ENCODE data around the gene ENTPD6.

Gene ENTPD6

DNA sequence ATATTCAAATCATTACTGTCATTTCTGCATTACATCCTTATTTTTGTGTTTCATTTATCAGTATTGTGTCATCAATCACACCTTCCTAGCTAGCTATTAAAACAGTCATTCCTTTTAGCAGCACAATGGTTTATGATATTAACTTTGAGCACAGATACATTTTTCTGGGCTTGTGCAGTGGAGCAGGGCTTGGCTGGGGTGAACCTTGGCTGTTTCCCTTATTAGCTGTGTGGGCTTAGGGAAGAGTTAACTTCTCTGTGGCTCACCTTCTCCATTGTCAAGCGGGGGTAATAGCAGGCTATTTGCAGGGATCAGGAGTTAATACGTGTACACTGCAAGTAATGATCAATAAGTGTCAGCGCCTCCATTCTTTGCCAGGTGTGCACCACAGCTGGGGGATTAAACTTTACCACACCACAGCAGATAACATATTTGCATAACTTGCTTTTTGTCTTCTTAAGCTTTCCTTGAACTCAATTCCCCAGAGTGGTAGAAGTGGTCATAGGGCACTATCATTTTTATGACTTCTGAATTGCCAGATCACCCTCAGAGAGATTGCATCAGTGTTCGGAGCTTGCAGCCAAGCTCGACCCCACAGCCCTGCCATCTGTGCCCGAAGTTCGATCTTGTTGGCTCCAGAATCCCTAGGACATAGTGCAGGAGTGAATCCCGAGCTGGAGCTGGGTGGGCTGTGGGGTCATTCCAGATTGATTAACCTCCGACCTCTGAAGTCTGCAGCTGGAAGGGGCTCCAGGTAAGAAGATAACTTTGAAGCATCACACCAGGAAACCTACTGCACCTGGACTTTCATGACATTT, 50.9 kb downstream of the ENTPD6 start:
- no peak overlapping the region for H3K27ac Mint-ChIP-seq

DNA sequence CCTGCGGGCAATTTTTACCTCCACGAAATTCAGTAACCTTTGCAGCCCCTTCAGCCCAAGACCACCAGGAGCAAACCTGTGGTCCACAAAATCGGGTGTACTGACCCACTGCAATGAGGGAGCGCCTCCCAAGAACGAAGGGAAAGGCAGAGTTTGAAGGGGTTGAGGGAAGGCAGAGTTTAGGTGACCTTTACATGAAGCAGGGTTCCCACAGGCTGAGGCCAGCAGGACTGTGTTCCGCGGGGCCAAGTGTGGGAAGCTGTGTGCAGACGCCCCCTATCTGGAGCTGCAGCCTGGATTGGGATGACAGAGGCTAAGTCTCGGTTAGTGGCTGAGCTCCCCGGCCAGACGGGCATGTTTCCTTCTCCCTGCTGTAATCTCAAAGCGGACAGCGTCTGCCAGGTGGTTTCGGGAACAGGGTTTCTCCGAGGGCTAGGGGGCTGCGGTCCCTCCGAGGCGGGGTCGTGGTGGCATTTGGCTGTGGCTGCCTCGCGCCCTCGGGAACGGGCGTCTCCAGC, 51.5 kb downstream of the ENTPD6 start:
- H3K9me3 Mint-ChIP-seq = no peaks in the 10 kb centered on the region
- H3K27ac Mint-ChIP-seq = peak overlapping the region; percentile 9
- H3K4me1 Mint-ChIP-seq (ENCODE audit: low read depth) = peaks cover 14% of the 10 kb centered on the region
- peaks cover 21% of the 10 kb centered on the region for H3K27me3 Mint-ChIP-seq (ENCODE audit: low read depth)
- H3K4me3 Mint-ChIP-seq = peak overlapping the region; percentile 75
- H3K36me3 Mint-ChIP-seq (ENCODE audit: low read depth) = peaks cover 3% of the 10 kb centered on the region

More for the DNA sequence above, 50.9 kb downstream of the ENTPD6 start:
- Mint-ChIP-seq H3K9me3 (no peaks in the 10 kb centered on the region), H3K4me3 (peak overlapping the region; percentile 75), H3K4me1 (ENCODE audit: low read depth) (peaks cover 14% of the 10 kb centered on the region), H3K27me3 (ENCODE audit: low read depth) (peaks cover 27% of the 10 kb centered on the region), H3K36me3 (ENCODE audit: low read depth) (peaks cover 3% of the 10 kb centered on the region)

DNA sequence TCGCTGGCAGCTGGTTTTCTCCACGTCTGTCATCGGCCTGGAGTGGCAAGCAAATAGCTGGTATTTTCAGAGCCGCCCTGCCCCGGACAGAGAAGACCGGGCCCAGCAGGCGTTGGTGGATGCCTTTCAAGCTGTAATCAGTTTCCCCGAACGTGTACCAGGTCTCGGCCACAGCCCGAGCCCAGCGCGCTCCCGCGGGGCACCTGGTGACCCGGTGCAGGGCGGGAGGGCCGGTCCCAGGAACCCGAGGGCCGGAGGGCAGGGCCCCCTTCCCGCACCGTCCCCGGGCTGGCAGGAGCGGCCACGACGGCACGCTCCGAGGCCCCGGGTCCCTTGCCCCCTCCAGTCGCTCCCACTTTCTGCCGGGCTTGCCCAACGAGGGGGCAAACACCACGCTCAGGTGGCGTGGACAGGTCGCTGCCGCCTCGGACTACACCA, 52.0 kb downstream of the ENTPD6 start:
- H3K4me1 Mint-ChIP-seq (ENCODE audit: low read depth) = peaks cover 14% of the 10 kb centered on the region
- no peaks in the 10 kb centered on the region for H3K9me3 Mint-ChIP-seq
- H3K27ac Mint-ChIP-seq = no peak overlapping the region
- peaks cover 3% of the 10 kb centered on the region for H3K36me3 Mint-ChIP-seq (ENCODE audit: low read depth)
- peak overlapping the region; percentile 75 for H3K4me3 Mint-ChIP-seq
- peaks cover 20% of the 10 kb centered on the region for H3K27me3 Mint-ChIP-seq (ENCODE audit: low read depth)

DNA sequence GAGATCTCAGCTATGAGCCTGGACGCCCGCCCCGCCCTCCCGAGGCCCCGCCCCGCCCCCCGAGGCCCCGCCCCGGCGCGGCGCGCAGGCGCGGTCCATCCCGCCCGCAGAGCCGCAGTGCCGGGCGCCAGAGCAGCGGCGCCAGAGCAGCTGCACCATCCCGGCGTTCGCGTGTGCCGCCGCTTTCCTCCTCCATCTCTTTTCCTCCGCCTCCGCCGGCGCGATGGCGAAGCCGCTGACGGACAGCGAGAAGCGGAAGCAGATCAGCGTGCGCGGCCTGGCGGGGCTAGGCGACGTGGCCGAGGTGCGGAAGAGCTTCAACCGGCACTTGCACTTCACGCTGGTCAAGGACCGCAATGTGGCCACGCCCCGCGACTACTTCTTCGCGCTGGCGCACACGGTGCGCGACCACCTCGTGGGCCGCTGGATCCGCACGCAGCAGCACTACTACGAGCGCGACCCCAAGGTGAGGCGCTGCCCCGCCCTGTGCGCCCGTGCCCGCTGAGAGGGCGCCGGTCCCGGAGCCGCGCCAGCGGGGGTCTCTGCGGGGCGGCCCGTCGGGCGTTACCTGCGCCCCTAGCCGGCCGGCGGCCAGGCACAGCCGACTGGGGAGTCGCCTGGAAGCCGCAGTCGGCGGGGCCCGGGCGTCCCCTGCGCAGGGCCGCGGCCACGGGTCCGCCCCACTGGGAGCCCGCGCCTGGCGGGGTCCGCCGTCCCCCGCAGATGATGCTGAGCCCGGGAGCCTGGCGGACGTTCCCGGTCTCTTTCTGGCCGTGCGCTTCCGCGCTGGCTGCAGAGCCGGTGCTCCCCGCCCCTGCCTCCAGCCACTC, 52.7 kb downstream of the ENTPD6 start, which contains the start of gene PYGB:
Gene PYGB, plus strand, starts transcription at position 130 of the 830 bp plus-strand sequence. Its CDS starts 94 bp downstream, at position 224.
- Mint-ChIP-seq H3K36me3 (ENCODE audit: low read depth) (peaks cover 3% of the 10 kb centered on the region), H3K27ac (peak within 1 kb of the TSS; percentile 83), H3K4me1 (ENCODE audit: low read depth) (peaks cover 14% of the 10 kb centered on the region), H3K27me3 (ENCODE audit: low read depth) (peaks cover 15% of the 10 kb centered on the region), H3K4me3 (peak within 1 kb of the TSS; percentile 89), H3K9me3 (no peaks in the 10 kb centered on the region)

DNA sequence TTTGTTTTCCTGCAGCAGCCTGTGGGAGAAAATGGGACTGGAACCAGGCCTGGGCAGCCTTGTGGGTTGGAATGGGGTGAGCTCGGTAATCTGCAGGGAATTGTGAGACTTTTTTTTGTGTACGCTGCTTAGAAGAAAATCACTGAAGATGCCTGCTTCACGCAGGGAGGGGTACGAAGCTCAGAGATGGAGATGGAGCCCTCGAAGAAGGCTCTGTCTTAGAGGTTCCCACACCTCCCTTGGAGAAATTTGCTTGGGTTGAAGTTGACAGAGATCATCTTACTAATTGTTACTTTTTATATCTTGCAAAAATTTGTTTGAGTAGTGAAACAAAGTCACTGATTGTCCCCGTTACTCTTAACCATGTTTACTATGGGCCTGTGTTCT, 53.3 kb downstream of the ENTPD6 start:
- Mint-ChIP-seq H3K27ac (peak overlapping the region; percentile 83), H3K4me3 (peak overlapping the region; percentile 89), H3K4me1 (ENCODE audit: low read depth) (peaks cover 14% of the 10 kb centered on the region), H3K36me3 (ENCODE audit: low read depth) (peaks cover 3% of the 10 kb centered on the region), H3K27me3 (ENCODE audit: low read depth) (peaks cover 13% of the 10 kb centered on the region), H3K9me3 (no peaks in the 10 kb centered on the region)

DNA sequence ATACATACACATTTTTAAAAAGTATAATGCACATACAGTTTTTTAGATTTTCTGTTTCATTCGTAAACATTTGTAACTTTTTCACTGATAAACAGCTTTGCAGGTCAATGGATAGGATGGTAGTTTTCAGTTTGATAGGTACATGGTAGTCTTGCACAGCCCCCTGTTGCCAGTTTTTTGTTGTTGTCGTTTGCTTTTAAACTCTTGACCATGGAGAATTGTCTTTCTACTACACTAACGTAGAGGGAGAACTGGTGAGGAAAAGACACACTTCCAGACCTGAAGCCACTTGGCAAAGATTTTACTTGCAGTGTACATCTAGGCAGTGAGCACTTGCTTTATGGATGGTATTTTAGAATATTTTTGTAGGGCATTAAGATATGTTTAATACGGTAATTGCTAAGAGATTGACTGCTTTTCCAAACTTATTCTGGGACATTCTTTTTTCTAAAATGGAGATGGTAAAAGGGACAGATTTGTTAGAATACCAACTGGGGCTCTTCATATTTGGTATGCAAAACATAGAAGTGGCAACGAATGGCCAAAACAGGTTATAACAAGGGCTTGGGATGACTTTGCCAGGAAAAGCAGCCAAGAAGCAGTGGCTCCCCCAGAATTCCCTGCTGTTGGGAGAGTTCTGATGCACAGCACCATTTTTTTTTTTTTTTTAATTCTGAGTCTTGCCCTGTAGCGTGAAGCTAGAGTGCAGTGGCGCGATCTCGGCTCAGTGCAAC, 53.9 kb downstream of the ENTPD6 start:
- H3K4me1 Mint-ChIP-seq (ENCODE audit: low read depth) = peaks cover 14% of the 10 kb centered on the region
- H3K9me3 Mint-ChIP-seq = no peaks in the 10 kb centered on the region
- peak overlapping the region; percentile 89 for H3K4me3 Mint-ChIP-seq
- peaks cover 3% of the 10 kb centered on the region for H3K36me3 Mint-ChIP-seq (ENCODE audit: low read depth)
- H3K27ac Mint-ChIP-seq = peak overlapping the region; percentile 83
- H3K27me3 Mint-ChIP-seq (ENCODE audit: low read depth) = peaks cover 13% of the 10 kb centered on the region

DNA sequence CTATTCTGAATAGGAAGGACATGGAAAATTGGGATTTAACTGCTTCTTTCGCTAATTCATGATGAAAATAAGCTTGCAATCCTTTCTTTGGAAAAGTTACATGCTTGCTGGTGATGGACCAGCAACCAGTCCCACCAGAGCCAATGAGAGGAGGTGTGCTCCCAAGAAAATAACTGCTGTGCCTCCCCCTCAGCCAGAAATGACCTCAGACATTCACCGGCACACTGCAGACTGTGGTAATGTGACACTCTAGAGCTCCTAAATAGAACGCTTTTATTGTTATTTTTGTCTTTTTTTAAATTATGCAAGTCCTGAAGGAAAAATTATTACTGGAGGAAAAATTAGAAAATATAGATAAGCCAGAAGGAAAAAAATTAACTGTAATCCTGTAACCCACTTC, 55.0 kb downstream of the ENTPD6 start:
- peaks cover 3% of the 10 kb centered on the region for H3K36me3 Mint-ChIP-seq (ENCODE audit: low read depth)
- H3K27ac Mint-ChIP-seq = no peak overlapping the region
- peaks cover 14% of the 10 kb centered on the region for H3K4me1 Mint-ChIP-seq (ENCODE audit: low read depth)

DNA sequence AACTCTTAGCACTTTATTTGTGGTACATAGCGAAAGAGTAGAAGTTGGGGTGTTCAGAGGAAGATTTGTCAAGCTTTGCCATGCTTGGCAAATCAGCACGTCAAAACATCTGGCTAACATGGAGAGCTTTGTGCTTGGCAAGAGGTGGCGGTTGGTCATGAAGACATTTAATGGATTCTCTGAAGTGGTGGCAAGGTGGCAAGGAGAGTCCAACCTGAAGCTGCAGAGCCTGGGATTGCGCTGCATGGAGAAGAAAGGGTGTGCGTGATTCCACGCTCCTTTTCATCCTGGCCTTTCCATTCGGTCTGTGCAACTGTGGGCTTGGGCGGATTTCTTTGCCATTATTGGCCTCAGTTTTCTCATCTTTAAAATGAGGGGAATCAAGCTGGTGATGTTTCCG, 55.5 kb downstream of the ENTPD6 start:
- Mint-ChIP-seq H3K27ac (no peak overlapping the region), H3K27me3 (ENCODE audit: low read depth) (peaks cover 8% of the 10 kb centered on the region), H3K4me3 (no peak overlapping the region), H3K36me3 (ENCODE audit: low read depth) (peaks cover 3% of the 10 kb centered on the region), H3K9me3 (no peaks in the 10 kb centered on the region), H3K4me1 (ENCODE audit: low read depth) (peaks cover 14% of the 10 kb centered on the region)

More for the DNA sequence above, 55.0 kb downstream of the ENTPD6 start:
- Mint-ChIP-seq H3K4me3 (no peak overlapping the region), H3K27me3 (ENCODE audit: low read depth) (peaks cover 8% of the 10 kb centered on the region), H3K9me3 (no peaks in the 10 kb centered on the region)

DNA sequence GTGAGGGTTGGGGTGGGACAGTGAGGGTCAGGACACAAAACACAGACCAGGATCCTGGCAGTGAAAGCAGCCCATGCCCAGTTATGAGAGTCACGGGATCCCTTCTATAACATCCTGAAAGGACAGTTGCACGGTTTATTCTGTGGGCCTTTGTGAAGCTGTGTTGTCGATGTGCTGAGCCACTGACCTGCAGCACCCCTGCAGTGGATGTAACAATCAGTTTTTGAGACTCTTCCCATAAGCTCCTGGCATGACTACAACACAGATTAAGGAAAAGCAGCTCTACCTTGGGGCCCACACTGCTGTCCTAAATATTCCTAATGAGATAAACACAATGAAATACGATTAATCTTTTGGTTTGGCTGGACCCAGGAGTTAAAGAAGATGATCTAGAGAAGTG, 56.0 kb downstream of the ENTPD6 start:
- Mint-ChIP-seq H3K4me3 (no peak overlapping the region), H3K27ac (no peak overlapping the region), H3K4me1 (ENCODE audit: low read depth) (peaks cover 14% of the 10 kb centered on the region)

DNA sequence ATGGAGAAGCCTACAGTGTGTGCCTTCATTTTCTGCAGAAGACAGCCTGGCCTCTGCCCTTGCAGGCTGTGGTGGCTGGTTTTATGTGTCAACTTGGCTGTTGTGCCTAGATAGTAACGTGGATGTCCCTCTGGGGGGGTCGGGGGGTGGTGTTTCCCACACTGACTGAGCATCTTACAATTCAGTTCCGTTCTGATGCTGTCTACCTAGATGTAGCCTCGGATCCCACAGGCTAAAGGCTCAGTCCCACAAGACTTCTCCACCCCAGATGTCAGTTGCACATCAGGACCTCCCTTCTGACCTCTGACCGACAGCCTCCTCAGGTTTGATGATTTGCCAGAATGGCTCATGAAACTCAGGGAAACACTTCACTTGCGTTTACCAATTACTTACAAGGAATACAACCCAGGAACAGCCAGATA, 56.7 kb downstream of the ENTPD6 start:
- H3K27ac Mint-ChIP-seq = no peak overlapping the region
- H3K27me3 Mint-ChIP-seq (ENCODE audit: low read depth) = no peaks in the 10 kb centered on the region
- H3K4me1 Mint-ChIP-seq (ENCODE audit: low read depth) = peaks cover 9% of the 10 kb centered on the region
- H3K4me3 Mint-ChIP-seq = no peak overlapping the region
- no peaks in the 10 kb centered on the region for H3K9me3 Mint-ChIP-seq
- H3K36me3 Mint-ChIP-seq (ENCODE audit: low read depth) = peaks cover 3% of the 10 kb centered on the region

More for the DNA sequence above, 56.0 kb downstream of the ENTPD6 start:
- Mint-ChIP-seq H3K9me3 (no peaks in the 10 kb centered on the region), H3K27me3 (ENCODE audit: low read depth) (peaks cover 6% of the 10 kb centered on the region), H3K36me3 (ENCODE audit: low read depth) (peaks cover 3% of the 10 kb centered on the region)

DNA sequence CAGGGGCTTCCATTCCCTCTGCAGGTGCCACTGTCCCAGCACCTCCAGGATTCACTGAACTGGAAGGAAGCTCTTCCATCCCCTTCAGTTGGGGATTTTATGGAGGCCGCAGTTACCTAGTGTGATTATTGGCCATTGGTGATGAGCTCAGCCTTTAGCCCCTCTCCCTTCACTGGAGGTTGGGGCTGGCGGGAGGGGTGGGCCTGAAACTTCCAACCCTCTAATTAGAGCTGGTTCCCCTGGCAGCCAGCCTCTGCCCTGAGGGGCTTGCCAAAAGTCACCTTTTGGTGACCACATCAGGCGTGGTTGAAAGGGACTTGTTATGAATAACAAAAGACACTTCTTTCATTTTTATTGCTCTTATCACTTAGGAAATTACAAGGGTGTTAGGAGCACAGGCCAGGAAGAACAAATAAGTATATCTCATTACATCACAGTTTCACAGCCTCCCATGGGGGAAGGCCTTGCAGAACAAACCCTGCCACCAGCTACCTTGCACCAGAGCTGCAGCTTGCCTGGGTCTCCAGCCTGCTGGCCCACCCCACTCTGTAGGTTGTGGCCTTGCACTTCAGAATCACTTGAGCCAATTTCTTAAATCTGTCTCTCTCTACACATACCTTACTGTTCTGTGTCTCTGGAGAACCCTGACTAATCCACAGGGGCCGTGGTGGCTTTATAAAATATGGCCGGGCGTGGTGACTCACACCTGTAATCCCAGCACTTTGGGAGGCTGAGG, 57.3 kb downstream of the ENTPD6 start:
- Mint-ChIP-seq H3K4me1 (ENCODE audit: low read depth) (peaks cover 9% of the 10 kb centered on the region), H3K27ac (no peak overlapping the region)

DNA sequence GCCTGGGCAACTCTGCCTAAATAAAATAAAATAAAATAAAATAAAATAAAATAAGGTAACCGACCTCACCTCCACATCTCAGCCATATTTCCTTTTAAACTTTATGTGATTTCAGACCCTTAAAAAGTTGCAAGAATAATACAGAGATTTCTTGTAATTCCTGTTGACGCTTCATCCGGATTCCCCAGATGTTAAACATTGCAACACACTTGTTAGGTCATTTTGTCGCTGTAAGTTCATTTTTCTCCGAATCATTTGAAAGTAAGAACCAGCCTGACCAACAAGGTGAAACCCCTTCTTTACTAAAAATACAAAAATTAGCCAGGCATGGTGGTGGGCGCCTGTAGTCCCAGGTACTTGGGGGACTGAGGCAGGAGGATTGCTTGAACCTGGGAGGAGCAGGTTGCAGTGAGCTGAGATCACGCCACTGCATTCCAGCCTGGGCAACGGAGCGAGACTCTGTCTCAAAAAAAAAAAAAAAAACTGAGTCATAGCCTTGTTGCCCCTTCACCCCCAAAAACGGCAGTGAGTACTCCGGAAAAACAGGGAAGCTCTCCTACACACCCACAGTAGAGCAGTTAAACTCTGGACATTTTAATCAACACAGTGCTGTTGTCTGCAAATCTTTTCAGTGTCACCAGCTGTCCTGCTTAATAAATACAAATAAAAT, 58.2 kb downstream of the ENTPD6 start:
- peaks cover 3% of the 10 kb centered on the region for H3K36me3 Mint-ChIP-seq (ENCODE audit: low read depth)
- no peak overlapping the region for H3K27ac Mint-ChIP-seq
- peaks cover 8% of the 10 kb centered on the region for H3K4me1 Mint-ChIP-seq (ENCODE audit: low read depth)
- H3K9me3 Mint-ChIP-seq = no peaks in the 10 kb centered on the region
- H3K27me3 Mint-ChIP-seq (ENCODE audit: low read depth) = no peaks in the 10 kb centered on the region
- H3K4me3 Mint-ChIP-seq = no peak overlapping the region

More for the DNA sequence above, 57.3 kb downstream of the ENTPD6 start:
- no peak overlapping the region for H3K4me3 Mint-ChIP-seq
- H3K36me3 Mint-ChIP-seq (ENCODE audit: low read depth) = peaks cover 3% of the 10 kb centered on the region
- no peaks in the 10 kb centered on the region for H3K9me3 Mint-ChIP-seq
- H3K27me3 Mint-ChIP-seq (ENCODE audit: low read depth) = no peaks in the 10 kb centered on the region

DNA sequence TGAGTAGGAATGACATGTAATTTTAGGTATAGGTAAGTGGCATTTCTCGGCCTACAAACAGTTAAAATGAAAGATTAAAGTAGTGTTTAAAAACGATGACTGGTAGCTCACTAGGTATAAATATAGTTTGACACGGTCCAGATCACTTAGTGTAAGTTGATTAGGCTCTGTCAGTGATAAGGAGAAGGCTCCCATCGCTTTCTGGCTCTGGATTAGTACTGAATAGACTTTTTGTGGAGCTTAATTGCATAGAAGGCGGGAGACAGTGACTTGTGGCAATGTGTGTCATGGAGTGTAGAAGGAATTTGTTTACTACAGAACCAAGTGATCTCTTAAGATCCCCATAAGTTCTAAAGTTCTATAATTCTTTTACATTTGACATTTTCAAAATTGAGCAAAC, 59.1 kb downstream of the ENTPD6 start:
- no peak overlapping the region for H3K27ac Mint-ChIP-seq
- no peaks in the 10 kb centered on the region for H3K36me3 Mint-ChIP-seq (ENCODE audit: low read depth)
- no peaks in the 10 kb centered on the region for H3K27me3 Mint-ChIP-seq (ENCODE audit: low read depth)
- H3K4me3 Mint-ChIP-seq = no peak overlapping the region
- peaks cover under 1% of the 10 kb centered on the region for H3K4me1 Mint-ChIP-seq (ENCODE audit: low read depth)
- H3K9me3 Mint-ChIP-seq = no peaks in the 10 kb centered on the region

Measured in T-helper 1 cell treated with Interleukin-12 subunit alpha and Interleukin-12 subunit beta and Interleukin-4 antibody, amounts not matched to agents 30 μg/mL and 1 μg/mL, for 36 hours (primary cell).